ENCODE results near the gene SAT1.

SAT1 gene

DNA sequence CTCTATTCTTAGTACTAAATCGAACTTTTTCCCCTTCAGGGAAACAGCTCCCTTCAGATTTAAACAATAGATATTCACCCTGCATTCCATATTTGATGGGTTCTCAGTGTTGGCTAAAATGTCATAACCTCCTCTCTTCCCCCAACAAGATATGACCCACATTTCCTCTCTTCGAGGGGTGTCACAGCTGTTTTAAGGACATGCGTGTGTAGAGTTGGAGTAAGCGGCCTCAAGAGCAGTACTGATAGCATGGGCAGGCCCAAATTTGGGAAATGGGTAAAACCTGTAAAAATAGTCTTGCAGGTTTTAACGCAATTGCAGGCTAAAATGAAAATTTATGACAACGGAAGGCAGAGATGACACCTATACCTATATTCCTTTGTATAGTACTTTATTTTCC lies 28.7 kb downstream of the SAT1 start:
- DNase-seq, result no peak

DNA sequence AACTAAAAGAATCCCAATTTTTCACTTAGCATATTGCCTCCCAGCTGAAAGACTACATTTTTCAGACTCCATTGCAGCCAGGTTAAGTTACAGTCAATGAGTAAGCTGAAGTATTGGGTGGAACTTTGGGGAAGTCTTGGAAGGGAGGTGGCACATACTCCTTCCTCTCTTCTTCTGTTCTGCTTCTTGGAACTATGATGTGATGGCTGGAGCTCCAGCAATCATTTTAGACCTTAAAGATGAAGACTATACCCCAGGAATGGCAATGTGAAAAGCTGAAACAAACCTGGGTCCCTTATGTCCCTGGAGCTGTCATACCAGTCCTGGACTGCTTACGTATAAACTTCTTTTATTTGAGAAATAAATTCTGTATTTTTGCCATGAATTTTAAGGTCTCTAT lies 30.8 kb downstream of the SAT1 start:
- DNase-seq, result no peak

- DNase-seq, result no peak
Observed at GRCh38 chrX:23815376-23815775, 32.4 kb downstream of the SAT1 start.

DNA sequence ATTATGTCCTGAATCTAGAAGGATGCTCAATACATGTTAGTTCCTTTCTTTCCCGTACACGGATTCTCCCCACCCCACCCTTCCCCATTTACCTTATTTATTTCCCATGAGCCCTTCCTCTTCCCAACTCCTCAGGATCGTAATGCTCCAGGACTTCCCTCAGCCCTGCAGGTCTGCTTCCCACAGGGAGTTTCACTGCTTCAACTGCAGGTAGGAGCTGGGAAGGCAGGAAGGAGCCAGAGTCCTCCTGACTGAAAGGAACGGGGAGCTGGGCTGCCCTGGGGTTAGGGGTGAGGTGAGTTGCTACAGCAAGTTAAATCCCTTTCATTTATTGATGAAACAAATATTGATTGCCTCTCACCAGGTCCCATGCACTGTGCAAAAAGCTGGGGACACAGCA lies 33.2 kb downstream of the SAT1 start:
- DNase-seq, result no peak

- DNase-seq, result no peak
Observed at GRCh38 chrX:23817979-23818336, 35.0 kb downstream of the SAT1 start.

GRCh38 chrX:23819385-23820234 lies 36.6 kb downstream of the SAT1 start:
- DNase-seq, result no peak

DNA sequence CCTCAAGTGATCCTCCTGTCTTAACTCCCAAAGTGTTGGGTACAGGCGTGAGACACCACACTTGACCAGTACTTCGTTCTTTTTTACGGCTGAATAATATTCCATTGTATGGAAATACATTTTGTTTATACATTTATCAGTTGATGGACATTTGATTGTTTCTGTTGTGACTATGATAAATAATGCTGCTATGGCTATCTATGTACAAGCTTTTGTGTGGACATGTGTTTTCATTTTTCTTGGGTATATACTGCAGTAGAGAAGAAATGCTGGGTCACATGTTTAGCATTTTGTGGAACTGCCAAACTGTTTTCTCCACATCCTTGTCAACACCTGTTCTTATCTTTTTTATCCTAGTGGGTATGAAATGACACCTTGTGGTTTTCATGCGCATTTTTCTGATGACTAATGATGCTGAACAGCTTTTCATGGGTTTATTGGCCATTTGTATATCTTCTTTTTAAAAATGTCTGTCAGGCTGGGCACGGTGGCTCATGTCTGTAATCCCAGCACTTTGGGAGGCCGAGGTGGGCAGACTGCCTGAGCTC lies 37.3 kb downstream of the SAT1 start:
- DNase-seq, result no peak

DNA sequence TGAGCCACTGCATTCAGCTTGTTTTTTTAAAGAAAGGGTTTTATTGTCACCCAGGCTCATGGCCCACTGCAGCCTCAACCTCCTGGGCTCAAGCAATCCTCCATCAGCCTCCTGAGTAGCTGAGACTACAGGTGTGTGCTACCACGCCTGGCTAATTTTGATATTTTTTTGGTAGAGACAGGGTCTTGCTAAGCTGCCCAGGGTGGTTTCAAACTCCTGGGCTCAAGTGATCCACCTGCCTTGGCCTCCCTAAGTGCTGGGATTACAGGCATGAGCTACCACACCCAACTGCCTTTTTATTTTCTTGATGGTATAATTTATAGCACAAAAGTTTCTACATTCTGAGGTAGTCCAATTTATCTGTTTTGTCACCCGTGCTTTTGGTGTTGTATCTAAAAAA lies 38.9 kb downstream of the SAT1 start:
- DNase-seq, result no peak

DNA sequence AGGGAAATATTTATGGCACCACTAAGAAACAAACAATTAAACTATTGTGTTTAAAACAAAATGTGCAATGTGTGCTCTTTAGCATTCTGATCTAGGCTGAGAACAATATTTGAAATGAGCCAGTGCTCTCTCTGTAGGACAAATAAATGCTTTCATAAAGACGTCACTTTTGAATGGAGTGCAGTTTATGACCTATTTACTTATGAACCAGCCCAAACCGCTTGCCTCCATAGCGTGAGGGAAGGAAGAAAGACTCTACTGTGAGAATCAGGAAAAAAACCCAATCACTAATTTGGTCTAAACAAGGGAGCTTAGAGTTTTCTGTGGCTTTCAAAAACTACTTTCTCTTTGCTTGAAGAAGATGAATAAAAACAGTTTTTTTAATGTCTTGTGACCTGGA lies 39.4 kb downstream of the SAT1 start:
- no peak for DNase-seq

GRCh38 chrX:23822841-23823240 lies 39.9 kb downstream of the SAT1 start:
- no peak for DNase-seq

DNA sequence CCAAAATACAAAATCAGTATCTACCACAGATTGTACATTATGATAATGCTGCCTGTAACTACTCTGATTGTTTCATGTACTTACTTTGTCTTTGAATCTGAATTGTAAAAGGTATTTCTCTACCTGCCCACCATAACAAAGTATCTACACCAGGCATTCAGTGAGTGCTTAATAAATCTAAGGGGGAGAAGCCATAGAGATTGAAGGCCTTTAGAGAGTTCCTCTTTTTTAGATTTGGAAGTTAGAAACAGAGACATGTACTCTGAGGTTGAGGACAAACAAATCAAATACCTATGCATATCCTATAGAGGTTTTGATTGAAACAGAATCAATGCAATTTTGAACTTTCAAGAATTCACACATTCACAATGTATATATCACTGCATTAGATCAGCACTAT lies 42.7 kb downstream of the SAT1 start:
- no peak for DNase-seq

DNA sequence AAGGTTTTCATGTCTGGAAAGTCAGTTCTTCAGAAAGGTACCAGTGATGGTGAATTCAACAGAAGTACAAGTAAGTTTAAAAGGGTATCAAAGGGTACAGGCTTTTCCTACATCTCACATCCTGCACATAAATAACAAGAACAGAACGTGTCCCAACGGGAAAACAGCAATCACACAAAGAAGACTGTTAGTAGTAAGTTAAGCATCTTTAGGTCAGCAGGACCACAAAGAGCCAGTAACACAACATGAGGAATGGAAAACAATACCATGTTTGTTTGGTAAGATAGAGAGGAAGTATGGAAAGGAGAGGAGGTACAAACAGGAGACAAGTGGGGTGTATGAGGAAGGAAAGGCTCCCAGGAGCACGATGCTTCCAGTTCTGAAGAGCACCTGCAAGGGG lies 43.2 kb downstream of the SAT1 start:
- DNase-seq, result no peak

DNA sequence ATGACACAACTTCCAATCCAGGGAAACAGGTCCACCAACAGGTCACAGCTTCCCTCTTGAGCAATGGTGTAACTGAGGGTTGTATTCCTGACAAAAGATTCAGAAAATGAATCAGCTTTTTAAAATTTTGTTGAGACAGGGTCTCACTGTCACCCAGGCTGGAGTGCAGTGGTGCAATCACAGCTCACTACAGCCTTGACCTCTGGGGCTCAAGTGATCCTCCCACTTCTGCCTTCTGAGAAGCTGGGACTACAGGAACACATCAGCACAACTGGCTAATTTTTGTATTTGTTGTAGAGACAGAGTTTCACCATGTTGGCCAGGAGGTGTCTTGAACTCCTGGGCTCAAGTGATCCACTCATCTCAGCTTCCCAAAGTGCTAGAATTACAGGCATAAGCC lies 43.7 kb downstream of the SAT1 start:
- DNase-seq, result no peak

GRCh38 chrX:23828881-23829280 lies 45.9 kb downstream of the SAT1 start:
- DNase-seq, result no peak

GRCh38 chrX:23832721-23833120 lies 49.7 kb downstream of the SAT1 start:
- DNase-seq, result no peak
